WI38 (cell line): ENCODE measurements around the gene CHD2.

ENCODE experiments used
- H3K4me3 ChIP-seq: 2 replicates; pipeline ENCODE4 v1.5.1; 2011; ENCODE audit warnings: low read depth, mild to moderate bottlenecking, control low read depth, low read length
- CTCF ChIP-seq: IDR thresholded peaks from 2 replicates; pipeline ENCODE4 v1.5.1; 2012; ENCODE audit warnings: low read depth, mild to moderate bottlenecking, control low read depth, low read length

Gene CHD2

GRCh38 chr15:92902737-92903593 is 2.8 kb downstream of the CHD2 start:
- no peak for TF ChIP-seq CTCF
- H3K4me3 ChIP-seq: peak overlapping the region; percentile 92

DNA sequence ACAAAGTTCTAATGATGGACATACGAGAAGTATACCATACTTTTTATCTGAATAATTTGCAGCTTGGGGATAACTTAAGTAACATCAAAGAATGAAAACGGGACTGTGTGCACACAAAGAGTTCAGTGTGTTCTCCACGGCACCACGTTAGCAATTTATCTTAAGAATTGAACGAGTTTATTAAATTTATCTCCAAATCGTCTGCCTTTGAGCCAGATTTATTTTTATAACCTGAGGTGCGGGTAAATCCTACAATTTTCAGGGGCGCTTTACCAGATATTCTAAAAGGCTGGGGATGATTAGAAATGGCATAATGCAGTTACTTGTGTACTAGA is 3.5 kb downstream of the CHD2 start:
- peak overlapping the region; percentile 92 for H3K4me3 ChIP-seq
- TF ChIP-seq CTCF: no peak

- TF ChIP-seq CTCF: no peak
These were observed 4.0 kb downstream of the CHD2 start for GRCh38 chr15:92903966-92904721.

GRCh38 chr15:92904722-92905571 is 4.8 kb downstream of the CHD2 start:
- no peak for TF ChIP-seq CTCF
- peak overlapping the region; percentile 67 for H3K4me3 ChIP-seq

More at GRCh38 chr15:92903966-92904721, 4.0 kb downstream of the CHD2 start:
- peak overlapping the region; percentile 92 for H3K4me3 ChIP-seq

GRCh38 chr15:92906020-92906419 is 5.9 kb downstream of the CHD2 start:
- H3K4me3 ChIP-seq: peak overlapping the region; percentile 19
- TF ChIP-seq CTCF: no peak

DNA sequence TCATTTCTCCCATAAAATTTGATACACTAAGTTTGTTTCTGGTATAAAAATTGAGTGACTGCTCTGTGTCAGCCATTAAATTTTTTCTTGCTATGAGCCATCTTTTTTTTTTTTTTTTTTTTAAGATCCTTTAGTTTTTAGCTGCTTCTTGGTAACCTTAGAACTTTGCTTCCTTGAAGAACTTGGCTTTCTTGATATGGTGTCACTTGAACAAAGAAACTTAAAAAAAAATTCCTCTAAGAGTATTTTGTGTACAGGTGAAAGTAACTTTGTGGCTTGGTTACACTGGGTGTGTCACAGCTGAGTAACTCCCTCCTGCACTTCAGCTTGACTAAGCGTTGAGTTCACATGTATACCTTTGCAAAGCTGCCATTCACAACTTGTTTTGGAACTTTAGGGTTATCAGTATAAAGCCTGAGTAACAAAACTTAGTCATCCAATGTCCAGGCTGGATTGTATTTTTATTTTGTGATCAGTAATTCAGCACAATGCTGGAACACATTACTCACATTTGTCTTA is 6.5 kb downstream of the CHD2 start:
- no peak for TF ChIP-seq CTCF
- peak overlapping the region; percentile 27 for H3K4me3 ChIP-seq
